ENCODE measurements around the gene GLRX3. TPM values are rescaled to one million over a fixed set of nuclear protein-coding genes. Genes with fewer than 3 reads are reported as not detected.

GLRX3 gene
- total RNA-seq, 1 experiment from 2014 or later: 161 TPM

- Histone ChIP-seq H3K36me3 (replicated peaks; ENCODE audit: control insufficient read depth, insufficient read depth, low read length) (no peaks in the 10 kb centered on the region), H3K4me3 (ENCODE audit: insufficient read depth, low read depth, low read length) (no peak overlapping the region), H3K27me3 (ENCODE audit: control insufficient read depth, insufficient read depth, low read length) (no peaks in the 10 kb centered on the region)
- no peak for DNase-seq
These were observed 84.3 kb downstream of the GLRX3 start for GRCh38 chr10:130220251-130221185.

DNA sequence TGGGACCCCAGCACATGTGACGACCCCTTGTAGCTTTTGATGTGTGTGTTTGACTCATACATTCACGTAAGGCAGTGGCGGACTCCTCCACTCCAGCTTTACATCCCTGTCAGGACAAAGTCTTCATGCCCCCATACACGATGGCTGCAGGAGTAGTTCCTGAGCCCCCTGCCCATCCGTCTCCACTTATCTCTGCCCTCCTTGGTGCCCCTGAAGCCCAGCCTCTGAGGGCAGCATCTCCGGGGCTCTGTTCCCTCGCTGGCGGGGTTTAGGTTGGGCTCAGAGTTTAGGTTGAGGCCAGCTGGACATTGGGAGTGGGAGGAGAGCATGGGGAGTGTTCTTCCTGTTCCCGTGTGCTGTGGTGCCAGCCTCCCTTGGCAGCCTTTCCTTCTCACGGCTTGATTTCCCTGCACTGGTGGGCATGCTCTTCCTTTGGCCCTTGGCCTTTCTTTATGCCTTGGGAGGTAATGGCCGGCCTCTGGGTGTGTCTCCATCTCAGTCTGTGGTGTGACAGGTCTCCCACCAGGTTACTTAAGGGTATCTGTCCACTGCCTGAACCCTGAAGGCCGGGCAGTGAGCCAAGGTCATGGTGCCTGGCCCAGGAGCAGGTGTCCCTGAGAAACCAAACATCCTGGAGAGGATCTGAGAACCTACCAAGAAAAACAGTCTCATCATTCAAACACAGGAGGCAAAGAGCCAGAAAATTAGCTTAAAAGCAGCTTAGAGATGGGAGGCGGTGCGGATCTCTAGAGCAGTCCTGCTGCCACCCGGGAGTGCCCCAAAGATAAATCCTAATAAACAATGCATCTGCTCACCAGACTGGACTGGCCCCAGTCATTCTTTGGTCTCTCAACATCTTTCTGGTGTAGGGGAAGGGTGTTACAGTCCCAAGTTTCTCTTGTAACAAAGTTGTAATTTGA is 85.5 kb downstream of the GLRX3 start:
- Histone ChIP-seq H3K4me3 (ENCODE audit: insufficient read depth, low read depth, low read length) (no peak overlapping the region), H3K36me3 (replicated peaks; ENCODE audit: control insufficient read depth, insufficient read depth, low read length) (no peaks in the 10 kb centered on the region), H3K27me3 (ENCODE audit: control insufficient read depth, insufficient read depth, low read length) (no peaks in the 10 kb centered on the region)
- DNase-seq: no peak

DNA sequence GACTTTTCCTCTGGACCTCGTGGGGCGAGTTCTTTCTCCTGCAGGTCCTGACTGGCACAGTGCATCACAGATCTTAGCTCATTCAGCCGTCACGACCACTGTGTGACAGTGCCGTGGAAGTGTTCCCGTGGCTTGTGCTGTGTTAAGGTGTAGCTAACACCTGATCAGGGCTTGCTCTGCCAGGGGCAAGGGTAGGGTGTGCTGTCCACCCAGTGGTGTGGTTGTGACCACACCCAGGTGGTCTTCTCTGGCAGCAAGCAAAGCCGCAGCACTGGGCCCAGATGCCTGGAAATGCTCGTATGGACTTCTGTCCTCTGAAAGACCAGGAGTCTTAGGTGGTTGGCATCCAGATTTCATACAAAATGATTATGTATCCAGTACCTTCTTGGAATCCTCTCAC is 86.2 kb downstream of the GLRX3 start:
- H3K4me3 ChIP-seq (ENCODE audit: insufficient read depth, low read depth, low read length): no peak overlapping the region
- no peak for DNase-seq

GRCh38 chr10:130224228-130224627 is 88.0 kb downstream of the GLRX3 start:
- no peak for DNase-seq
- Histone ChIP-seq H3K4me3 (ENCODE audit: insufficient read depth, low read depth, low read length) (no peak overlapping the region), H3K36me3 (replicated peaks; ENCODE audit: control insufficient read depth, insufficient read depth, low read length) (no peaks in the 10 kb centered on the region), H3K27me3 (ENCODE audit: control insufficient read depth, insufficient read depth, low read length) (no peaks in the 10 kb centered on the region)

More for the DNA sequence above, 86.2 kb downstream of the GLRX3 start:
- no peaks in the 10 kb centered on the region for H3K36me3 ChIP-seq (replicated peaks; ENCODE audit: control insufficient read depth, insufficient read depth, low read length)
- no peaks in the 10 kb centered on the region for H3K27me3 ChIP-seq (ENCODE audit: control insufficient read depth, insufficient read depth, low read length)

DNA sequence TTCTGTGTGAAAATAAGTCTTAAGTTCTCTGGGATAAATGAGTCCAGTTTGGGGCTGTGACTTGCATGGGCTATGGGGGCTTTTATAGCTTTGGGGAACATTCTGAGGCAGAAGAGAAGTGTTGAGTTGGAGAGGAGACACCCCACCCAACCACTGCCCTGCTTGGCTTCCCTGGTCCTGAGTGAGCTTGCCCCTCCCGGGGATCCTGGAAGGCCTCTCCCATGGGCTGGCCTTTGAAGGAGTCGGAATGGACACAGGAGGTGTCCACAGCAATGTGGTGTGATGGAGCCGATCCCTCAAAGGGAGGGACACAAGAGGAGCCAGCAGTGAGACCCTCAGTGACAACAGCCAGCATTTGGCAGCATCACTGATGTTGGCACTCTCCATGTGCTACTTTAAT is 89.8 kb downstream of the GLRX3 start:
- DNase-seq: no peak
- Histone ChIP-seq H3K36me3 (replicated peaks; ENCODE audit: control insufficient read depth, insufficient read depth, low read length) (no peaks in the 10 kb centered on the region), H3K4me3 (ENCODE audit: insufficient read depth, low read depth, low read length) (no peak overlapping the region), H3K27me3 (ENCODE audit: control insufficient read depth, insufficient read depth, low read length) (no peaks in the 10 kb centered on the region)

- H3K36me3 ChIP-seq (replicated peaks; ENCODE audit: control insufficient read depth, insufficient read depth, low read length): no peaks in the 10 kb centered on the region
- no peak for DNase-seq
- no peak overlapping the region for H3K4me3 ChIP-seq (ENCODE audit: insufficient read depth, low read depth, low read length)
- no peaks in the 10 kb centered on the region for H3K27me3 ChIP-seq (ENCODE audit: control insufficient read depth, insufficient read depth, low read length)
These were observed 91.7 kb downstream of the GLRX3 start for GRCh38 chr10:130227883-130228282.

Other genes starting within 250 kb of the GLRX3 start
- 0.76 and 1.4 TPM in 2 replicates for gene EBF3, start 172.1 kb upstream of the GLRX3 start, total RNA-seq (2014; rRNA removed; shearing (Covaris generic))
- gene C10orf143, start 25.6 kb upstream of the GLRX3 start, total RNA-seq (2014; rRNA removed; shearing (Covaris generic)): 0.42 and 2.3 TPM in 2 replicates

All from H7 (cell line).